A673 (cell line): ENCODE measurements around the gene CMIP.

Experiments
- EZH2 ChIP-seq: fragments of 200-600 bp; sonication (generic); IDR thresholded peaks from 2 replicates; pipeline ENCODE4 v1.6.1; 2017; ENCODE audit warnings: borderline replicate concordance, low read depth, mild to moderate bottlenecking, mixed read lengths, antibody characterized with exemption, low read length; ENCODE audit not compliant: poor library complexity, severe bottlenecking
- TF ChIP-seq, protein P1 (sequence below): fragments of 300-800, 200-600 bp; sonication (generic); conservative IDR thresholded peaks from 2 replicates; pipeline ENCODE4 v1.5.1; 2017; ENCODE audit warnings: low read depth, mild to moderate bottlenecking, antibody characterized with exemption, low read length, moderate library complexity, mixed read lengths

DNA sequence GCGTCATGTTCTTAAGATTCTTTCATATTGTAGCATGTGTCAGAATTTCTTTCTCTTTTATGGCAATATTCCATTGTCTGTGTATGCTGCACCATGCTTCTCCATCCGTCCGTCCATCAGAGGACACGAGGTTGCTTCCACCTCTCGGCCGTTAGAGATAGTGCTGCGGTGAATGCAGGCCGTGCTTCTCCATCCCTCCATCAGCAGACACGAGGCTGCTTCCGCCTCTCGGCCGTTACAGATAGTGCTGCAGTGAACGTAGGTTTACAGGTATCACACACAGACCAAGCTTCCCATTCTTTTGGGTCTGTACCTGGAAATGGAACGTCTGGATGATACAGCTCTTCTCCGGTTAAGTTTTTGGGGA lies 113.5 kb downstream of the CMIP start:
- TF ChIP-seq, protein P1, sequence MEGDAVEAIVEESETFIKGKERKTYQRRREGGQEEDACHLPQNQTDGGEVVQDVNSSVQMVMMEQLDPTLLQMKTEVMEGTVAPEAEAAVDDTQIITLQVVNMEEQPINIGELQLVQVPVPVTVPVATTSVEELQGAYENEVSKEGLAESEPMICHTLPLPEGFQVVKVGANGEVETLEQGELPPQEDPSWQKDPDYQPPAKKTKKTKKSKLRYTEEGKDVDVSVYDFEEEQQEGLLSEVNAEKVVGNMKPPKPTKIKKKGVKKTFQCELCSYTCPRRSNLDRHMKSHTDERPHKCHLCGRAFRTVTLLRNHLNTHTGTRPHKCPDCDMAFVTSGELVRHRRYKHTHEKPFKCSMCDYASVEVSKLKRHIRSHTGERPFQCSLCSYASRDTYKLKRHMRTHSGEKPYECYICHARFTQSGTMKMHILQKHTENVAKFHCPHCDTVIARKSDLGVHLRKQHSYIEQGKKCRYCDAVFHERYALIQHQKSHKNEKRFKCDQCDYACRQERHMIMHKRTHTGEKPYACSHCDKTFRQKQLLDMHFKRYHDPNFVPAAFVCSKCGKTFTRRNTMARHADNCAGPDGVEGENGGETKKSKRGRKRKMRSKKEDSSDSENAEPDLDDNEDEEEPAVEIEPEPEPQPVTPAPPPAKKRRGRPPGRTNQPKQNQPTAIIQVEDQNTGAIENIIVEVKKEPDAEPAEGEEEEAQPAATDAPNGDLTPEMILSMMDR: no peak
- no peak for TF ChIP-seq EZH2
